HUDEP-2 (cell line): ENCODE measurements around the gene ADGRD2.
"Not testable (repeated sequence)": the region's sequence is repeated elsewhere in the genome, so short reads cannot be mapped to it uniquely, and the experiment has no call there.

Experiments used
- DNase-seq, 76 experiments: peaks; one replicate each; lab custom pipeline; 2025; ENCODE audit not compliant: unreplicated experiment in 76 of 76; lab: John Stamatoyannopoulos, UW

The ADGRD2 gene, protein sequence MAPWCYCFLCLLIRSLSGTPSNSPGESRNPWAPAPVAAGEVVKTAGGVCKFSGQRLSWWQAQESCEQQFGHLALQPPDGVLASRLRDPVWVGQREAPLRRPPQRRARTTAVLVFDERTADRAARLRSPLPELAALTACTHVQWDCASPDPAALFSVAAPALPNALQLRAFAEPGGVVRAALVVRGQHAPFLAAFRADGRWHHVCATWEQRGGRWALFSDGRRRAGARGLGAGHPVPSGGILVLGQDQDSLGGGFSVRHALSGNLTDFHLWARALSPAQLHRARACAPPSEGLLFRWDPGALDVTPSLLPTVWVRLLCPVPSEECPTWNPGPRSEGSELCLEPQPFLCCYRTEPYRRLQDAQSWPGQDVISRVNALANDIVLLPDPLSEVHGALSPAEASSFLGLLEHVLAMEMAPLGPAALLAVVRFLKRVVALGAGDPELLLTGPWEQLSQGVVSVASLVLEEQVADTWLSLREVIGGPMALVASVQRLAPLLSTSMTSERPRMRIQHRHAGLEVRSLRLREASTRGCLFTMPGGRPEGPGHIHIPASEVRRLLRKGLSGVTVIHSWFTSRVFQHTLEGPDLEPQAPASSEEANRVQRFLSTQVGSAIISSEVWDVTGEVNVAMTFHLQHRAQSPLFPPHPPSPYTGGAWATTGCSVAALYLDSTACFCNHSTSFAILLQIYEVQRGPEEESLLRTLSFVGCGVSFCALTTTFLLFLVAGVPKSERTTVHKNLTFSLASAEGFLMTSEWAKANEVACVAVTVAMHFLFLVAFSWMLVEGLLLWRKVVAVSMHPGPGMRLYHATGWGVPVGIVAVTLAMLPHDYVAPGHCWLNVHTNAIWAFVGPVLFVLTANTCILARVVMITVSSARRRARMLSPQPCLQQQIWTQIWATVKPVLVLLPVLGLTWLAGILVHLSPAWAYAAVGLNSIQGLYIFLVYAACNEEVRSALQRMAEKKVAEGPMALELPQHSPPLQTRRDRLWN

DNA sequence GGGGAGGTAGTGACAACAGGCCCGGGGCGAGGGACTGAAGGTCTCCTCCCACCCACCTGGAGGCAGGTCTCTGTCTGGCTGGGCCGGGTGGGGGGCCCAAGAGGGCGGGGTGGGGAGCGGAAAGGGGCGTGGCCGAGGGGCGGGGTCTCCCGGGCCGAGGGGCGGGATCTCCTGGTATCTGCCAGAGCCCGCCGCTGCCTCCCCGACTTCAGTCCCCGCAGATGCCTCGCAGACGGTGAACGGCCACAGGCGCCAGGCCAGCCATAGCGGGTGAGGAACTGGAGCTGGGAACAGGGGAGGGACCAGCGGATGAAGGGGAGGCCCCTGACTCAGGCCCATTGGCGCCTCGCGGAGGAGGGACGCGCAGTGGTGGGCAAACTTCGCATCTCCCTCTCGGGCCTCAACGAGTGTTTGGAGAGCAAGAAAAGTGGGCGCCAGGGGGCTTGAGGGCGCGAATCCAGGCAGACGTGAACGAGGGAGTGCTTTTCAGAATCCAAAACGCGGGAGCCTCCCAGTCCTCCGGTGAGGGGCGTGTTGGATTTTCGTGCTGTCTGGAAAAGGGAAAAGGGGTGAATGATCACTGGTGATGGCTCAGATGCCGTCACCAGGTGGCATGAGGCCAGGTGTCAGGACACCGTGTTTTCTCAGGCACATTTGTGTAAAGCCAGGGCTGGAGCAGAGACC is at the start of gene ADGRD2:
ADGRD2 (plus strand) TSS at position 211 of the 684 bp plus-strand sequence. CDS start 1,216 bp downstream, outside the sequence.
- no peak for DNase-seq

DNA sequence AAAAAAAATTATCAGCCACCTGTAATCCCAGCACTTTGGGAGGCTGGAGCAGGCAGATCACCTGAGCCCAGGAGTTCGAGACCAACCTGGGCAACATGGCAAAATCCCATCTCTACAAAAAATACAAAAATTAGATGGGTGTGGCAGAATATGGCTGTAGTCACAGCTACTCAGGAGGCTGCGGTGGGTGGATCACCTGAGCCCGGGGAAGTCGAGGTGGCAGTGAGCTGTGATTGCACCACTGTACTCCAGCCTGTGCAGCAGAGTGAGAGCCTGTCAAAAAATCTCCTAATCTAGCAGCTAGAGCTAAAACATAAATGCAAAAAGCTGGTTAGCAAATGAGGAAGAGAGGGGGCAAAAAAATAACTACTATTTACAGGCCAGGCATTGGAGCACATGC is 47.0 kb upstream of the ADGRD2 start:
- no peak for DNase-seq

DNA sequence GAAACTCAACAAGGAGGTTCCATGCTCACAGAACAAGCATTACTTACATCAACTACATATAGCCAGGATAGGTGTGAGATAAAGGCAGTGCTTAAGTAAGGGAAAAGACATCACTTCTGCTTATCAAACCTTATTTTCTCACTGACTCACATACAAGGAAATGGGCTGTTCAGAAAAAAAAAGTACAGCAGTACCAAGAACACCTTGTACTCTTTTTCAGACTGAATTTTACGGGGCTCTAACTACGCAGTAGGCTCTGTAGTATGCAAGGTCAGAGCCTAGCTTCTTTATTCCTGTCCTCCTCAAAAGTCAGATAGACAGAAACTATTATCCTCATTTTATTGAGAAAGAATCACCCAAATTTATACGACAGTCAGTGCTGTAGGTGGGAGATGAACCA is 40.8 kb upstream of the ADGRD2 start:
- DNase-seq, result no peak

DNA sequence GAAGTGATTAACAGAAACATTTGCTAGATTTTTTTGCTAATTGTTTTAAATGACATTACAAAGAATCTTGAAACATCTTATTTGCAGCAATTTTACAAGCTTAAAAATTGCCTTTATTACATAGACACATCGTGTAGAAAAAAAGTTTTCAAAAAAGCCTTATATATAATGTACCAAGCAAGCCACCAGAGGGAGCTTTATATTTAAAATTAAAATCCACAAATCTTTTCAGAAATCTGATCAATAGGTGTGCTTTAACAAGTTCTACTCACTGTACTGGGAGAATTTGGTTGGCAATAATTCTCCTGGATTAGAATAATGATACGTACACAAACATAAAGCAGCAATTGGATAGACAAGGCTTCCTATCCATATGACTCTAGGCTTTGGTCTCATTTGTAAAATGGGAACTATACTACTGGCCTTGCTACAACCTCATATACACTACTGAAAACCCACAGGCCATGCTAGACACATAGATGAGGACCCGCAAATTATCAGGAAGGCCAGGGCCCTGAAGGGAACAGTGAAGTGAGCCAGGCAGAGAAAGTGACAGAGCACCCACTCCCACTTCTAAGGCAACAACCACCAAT is 39.8 kb upstream of the ADGRD2 start:
- no peak for DNase-seq

DNA sequence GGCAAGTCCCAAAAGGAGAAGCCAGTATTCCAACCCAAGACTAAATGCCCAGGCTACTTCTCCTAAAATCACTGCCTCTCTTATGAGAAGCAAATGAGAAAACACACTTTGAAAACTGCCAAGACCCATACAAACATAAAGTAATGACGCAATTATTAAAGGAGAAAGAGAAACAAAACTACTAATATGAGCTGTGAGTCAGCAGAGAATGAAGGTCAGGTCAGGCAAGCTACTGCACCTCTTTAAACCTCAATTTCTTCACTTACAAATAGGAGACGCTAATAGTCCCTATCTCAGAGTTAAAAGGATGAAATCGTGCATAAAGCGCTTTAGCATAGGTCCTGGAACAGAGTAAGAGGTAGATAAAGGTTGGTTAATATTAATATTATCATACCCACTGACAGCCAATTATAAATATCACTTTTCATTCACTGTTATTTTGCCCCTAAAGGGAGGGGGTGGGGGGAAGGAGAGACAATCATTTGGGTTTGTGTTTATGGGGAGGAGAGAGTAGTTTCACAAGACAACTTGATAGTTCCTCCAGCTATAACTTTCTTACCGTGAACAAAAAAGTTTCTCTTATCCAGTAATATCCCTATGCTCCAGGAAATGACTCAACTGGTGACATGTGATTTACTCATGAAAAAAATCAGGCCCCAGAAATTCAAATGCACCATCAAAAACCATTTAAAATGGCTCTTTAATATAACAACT is 38.6 kb upstream of the ADGRD2 start:
- no peak for DNase-seq

DNA sequence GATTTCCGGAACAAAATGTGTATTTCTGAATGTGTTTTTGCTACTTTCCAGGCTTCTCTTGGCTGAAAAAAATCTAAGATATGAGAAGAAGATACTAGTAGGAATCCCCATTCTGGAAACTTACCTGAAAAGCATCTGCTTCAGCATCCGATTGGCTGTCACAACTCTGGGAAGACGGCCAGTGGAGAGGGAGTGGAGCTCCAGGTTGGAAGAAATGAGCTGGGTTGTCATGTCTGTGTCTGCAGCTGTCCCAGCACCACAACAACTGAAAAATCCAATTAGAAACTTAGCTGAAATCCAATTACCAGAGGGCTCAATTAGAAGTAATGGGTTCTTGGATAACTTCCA is 38.0 kb upstream of the ADGRD2 start:
- no peak for DNase-seq

DNA sequence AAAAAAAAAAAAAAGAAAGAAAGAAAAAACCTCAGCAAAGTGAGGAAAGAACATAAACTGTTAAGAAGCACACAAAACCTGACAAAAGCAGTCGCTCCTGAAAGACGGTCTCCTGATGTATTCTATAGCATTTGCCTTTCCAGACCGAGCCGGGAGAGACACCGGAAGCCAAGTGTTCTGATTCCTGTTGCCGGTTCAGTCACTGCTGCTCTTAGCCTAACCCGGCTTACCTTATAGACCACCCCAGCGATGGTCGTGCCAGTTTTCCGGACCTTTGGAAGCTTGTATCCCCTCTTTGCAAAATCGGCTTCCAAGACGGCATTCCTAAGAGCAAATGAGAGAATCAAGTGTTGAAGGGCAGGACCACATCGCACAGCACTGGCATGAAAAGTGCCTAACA is 35.6 kb upstream of the ADGRD2 start:
- no peak for DNase-seq

DNA sequence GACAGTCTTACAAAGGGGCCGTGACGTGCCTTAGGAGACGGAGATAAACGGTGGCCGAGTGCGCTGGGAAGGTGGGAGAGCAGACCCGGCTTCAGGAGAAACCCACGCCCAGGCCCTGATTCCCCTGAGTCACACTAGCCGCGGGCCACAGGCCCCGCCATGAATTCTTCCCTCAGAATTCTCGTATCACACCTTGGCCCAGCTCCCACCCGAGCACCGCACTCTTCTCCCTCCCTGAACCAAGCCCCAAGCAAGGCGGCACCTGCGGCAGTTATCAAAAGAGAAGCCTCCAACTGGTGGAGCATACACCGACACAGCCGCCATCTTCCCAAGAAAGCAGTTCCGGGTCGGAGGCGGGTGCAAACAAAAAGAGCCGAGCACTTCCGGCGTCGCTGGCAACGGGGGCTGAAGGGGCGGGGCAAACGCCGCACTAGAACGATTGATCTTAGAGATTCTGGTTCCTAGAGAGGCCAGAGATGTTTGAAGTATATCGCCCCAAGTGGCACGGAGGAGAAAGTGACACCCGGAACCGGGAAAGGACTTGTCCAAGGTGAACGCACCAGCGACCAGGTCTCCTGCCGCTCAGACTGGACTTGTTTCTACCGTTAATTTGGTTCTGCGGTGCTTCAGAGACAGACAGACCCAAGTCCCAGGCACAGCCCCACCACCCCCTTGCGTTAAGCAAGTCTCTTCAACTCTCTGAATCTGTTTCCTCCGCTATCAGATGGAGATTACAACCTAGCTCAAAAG is 35.0 kb upstream of the ADGRD2 start, which contains the start of gene PSMB7:
PSMB7 (minus strand) TSS at position 341 of the 750 bp plus-strand sequence; CDS start at position 324, 17 bp downstream.
- peak; percentile 68 to 98 (median 94) for DNase-seq

DNA sequence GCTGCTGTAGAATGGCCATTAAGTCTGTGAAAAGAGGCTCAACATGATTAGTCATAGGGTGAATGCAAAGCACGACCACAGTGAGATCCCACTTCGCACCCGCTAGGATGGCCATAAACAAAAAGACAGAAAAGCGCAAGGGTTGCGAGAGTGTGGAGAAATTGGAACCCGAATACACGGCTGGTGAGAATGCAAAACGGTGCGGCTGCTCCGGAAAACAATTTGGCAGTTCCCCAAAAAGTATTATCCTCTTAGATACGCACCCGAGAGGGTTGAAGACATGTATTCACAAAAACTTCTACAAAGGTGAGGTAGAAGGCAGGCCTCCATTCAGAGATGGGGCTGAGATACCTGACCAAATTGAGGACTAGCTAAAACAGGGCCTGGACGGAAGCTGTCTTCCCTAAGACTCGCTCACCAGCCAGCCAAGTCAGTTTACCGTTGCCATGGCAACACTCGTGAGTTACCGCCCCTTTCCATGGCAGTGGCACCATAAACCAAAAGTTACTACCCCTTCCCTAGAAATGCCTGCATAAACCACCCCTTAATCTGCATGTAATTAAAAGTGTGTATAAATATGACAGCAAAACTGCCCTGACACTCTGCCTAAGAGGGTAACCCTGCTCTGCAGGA is 34.3 kb upstream of the ADGRD2 start:
- DNase-seq, result no peak

DNA sequence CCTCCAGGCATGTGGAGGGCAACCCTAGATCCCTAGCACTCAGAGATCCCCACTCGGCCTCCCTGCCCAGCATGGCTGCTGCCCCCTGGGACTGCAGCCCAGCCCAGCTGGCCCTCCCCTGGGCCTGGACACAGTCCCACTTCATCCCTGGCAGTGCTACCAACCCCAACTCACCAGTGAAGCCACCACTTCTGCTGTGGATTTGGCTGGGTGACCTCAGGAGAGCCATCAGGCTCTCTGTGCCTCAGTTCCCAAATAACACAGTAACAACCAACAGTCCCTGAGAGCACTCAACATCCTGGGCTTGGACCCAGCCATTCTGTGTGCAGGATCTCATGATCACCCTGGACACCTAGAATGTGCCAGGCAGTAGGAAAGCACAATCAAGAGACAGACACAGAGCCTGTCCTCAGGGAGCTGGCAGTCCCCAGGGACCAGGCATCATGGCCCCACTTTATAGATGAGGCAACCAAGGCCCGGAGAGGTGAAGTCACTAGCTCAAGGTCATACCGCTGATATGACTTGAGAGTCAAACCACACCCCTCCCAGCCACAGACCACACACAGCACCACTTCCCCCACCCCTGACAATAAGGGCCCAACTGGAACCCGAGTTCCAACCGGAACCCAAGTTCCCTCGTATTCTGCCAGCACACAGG is 30.3 kb upstream of the ADGRD2 start:
- DNase-seq, result no peak

DNA sequence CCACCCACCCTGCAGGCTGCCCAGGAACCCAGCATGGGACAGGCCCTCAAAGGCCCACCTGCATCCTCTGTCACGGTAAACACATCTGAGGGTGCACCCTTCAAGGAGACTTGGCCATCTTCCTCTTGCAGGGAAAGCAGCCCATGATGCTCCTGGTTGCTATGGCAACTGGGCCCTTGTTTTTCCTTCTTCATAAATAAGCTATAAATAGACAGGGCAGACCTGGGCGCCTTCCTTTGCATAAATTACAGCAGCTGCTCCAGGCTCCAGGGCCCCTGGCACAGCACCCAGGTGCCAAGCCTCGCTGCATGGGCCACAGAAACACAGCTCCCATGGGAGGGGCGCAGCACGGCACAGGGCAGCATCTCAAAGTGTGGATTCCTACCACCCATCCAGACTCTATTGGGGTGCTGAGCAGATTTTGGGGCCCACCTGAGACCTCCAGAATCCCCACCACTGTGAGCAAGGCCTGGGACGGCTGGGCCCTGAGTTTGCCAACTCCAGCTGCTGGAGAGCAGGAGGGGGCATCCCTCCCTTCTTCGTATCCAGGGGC is 29.2 kb upstream of the ADGRD2 start:
- no peak for DNase-seq

DNA sequence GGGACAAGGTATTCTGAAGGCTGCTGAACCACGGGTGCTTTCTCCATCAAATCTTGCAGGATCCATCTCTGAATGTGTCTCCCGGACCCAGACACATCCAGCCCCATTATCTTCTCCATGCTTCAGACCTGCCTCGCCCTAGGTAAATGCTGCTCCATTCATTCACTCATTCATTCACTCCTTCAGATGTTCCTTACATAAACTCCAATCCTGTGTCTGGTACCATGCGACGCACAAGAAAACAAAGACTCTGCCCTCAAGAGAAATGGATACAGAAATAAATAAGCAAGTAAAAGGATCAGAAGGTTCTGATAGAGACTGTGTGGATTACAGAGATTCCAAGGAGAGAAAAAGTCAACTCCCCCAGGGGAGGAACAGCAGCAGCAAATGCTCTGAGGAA is 27.1 kb upstream of the ADGRD2 start:
- no peak for DNase-seq

DNA sequence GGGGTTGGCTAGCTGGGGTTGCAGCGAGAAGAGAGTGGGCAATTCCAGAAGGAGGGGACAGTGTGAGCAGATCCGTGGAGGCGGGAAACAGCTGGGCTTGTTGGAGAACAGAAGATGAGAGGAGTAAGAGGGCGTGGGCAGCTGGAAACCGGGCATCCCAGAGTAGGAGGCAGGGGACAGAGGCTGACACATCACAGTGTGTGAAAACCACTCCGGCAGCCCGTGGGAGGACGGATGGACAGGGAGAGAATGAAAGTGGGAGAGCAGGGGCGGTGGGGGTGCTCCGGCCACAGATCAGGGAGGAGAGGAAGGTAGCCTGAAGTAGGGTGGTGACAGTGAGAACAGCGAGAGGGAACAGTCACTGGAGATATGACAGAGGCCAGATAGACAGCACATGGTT is 26.7 kb upstream of the ADGRD2 start:
- DNase-seq, result no peak

DNA sequence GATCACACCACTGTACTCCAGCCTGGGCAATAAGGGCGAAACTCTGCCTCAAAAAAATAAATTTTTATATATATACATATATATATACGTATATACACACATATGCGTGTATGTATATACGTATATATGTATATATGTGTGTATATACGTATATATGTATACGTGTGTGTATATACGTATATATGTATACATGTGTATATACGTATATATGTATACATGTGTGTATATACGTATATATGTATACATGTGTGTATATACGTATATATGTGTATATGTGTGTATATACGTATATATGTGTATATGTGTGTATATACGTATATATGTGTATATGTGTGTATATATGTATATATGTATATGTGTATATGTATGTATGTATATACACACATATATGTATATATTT is 24.5 kb upstream of the ADGRD2 start:
- DNase-seq, result not testable (repeated sequence)

DNA sequence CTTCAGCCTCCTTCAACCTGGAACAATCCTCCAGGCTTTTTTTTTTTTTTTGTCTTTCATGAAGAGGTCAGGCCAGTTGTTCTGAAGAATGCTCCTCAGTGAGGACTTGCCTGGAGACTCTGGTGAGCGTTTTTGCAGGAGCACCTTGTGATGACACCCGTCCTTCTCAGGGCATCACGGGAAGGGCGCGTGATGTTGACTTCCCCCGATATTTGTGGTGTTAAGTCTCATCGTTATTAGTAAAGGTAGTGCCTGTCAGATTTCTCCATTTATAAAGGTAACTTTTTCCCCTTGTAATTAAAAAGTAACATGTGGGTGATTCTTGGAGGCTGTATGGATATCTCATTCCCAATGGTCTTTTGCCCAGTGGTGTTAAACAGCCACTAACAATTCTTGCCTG is 23.9 kb upstream of the ADGRD2 start:
- no peak for DNase-seq

DNA sequence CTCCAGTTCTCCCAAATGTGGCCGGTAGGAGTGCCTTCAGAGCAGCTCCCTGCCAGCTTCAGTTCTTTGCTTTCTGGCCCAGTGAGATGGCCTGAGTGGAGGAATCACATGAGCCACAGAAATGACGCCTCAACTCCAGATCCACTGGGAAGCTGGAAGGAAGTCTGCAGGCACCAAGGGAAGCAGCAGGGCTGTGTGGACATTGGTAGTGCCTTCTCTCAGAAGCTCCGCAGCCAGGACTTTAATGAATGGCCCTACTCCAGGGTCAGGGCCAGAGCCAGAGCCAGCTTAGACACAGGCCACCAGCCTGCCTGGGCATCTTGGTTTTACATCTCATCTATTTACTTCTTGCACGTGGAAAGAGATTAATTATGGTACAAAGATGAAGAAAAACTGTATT is 23.0 kb upstream of the ADGRD2 start:
- no peak for DNase-seq

DNA sequence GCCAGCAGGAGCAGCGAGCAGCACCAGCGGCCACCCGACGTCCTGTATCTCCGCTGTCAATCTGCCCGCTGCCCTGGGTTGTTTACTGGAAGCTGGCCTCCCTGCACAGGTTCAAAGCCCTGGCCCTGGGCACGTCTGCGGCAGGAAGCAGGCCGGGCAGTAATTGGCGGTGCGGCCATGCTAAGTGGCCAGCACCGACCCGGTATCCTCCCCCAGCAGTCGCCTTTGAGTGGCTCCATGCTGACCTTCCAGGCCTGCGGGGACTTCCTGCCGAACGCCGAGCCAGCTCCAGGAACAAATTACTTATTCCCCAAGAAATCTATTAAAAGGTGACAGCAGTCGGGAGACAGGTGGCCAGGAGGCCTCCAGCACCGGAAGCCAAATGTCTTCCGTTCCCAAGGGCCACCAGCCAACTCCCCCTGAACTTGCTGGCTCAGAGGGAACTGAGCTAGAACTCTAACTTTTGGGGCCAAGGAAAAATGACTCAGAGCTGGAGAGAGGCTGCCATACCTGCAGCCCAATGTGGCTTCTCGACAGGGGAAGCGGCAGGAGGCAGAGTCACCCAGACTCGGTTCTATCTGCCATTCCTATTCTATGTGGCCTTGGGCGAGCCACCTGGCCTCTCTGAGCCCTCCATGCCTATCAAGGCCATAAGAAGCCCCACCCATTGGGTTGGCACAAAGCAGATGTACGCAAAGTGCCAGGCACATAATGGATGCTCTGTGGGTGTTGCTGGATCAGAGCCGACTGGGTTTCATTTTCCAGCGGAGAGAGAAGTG is 21.3 kb upstream of the ADGRD2 start:
- DNase-seq, result no peak
